PC-3 (cell line): Measurements from ENCODE around the gene RABGGTA.

Experiments used
- CTCF ChIP-seq: fragments of 300-600 bp; sonication (generic); conservative IDR thresholded peaks from 2 replicates; pipeline ENCODE4 v1.5.1; 2017; ENCODE audit warnings: antibody characterized with exemption, low read depth, mild to moderate bottlenecking, low read length
- EZH2 ChIP-seq: fragments of 300-600 bp; sonication (generic); IDR thresholded peaks from one replicate; pipeline ENCODE4 v1.6.1; 2017; ENCODE audit warnings: antibody characterized with exemption, mild to moderate bottlenecking, low read length; ENCODE audit not compliant: unreplicated experiment
- EZH2phosphoT487 ChIP-seq: fragments of 300-600 bp; sonication (generic); IDR thresholded peaks from 2 replicates; pipeline ENCODE4 v1.6.1; 2018; ENCODE audit warnings: mild to moderate bottlenecking, antibody characterized with exemption, low read length, borderline replicate concordance

- TF ChIP-seq CTCF (no peak), EZH2 (no peak), EZH2phosphoT487 (no peak)
Observed at GRCh38 chr14:24251880-24252288, 19.5 kb downstream of the RABGGTA start.
